Upper lobe of left lung (tissue), 6 donors: ENCODE measurements around the gene HMGN4. TPM values are rescaled to one million over a fixed set of nuclear protein-coding genes. Genes with fewer than 3 reads are reported as not detected.
A peak's percentile ranks its signal among the peaks of the same experiment; 100 is the strongest.
"Not testable (repeated sequence)": the region's sequence is repeated elsewhere in the genome, so short reads cannot be mapped to it uniquely, and the experiment has no call there.

Source experiments
- ATAC-seq, 2 donors: fragments of 200-7000 bp; cut with Tn5 transposase; one replicate each; pipeline ENCODE4 v1.9.1; 2022; ENCODE audit warnings: mild to moderate bottlenecking in 2 of 2, moderate library complexity in 2 of 2; ENCODE audit not compliant: low FRiP score in 2 of 2
- DNase-seq, 2 donors: peaks; one replicate each; pipeline ENCODE4 v3.0.0-alpha.2; 2019 to 2020
- H3K27ac ChIP-seq, 4 donors: fragments of 200-600 bp; sonication (generic); one replicate each; pipeline ENCODE4 v1.5.1; 2016 to 2019
- H3K27me3 ChIP-seq, 4 donors: fragments of 200-600 bp; sonication (generic); one replicate each; pipeline ENCODE4 v1.5.1; 2017 to 2019
- H3K36me3 ChIP-seq, 4 donors: fragments of 200-600 bp; sonication (generic); one replicate each; pipeline ENCODE4 v1.5.1; 2016 to 2019
- H3K4me1 ChIP-seq, 4 donors: fragments of 200-600 bp; sonication (generic); one replicate each; pipeline ENCODE4 v1.5.1; 2018 to 2019
- H3K4me3 ChIP-seq, 4 donors: fragments of 200-600 bp; sonication (generic); one replicate each; pipeline ENCODE4 v1.5.1; 2017 to 2019; ENCODE audit warnings: mild to moderate bottlenecking in 2 of 4, moderate library complexity in 1 of 4
- H3K9me3 ChIP-seq, 4 donors: fragments of 200-600 bp; sonication (generic); one replicate each; pipeline ENCODE4 v1.5.1; 2018 to 2019
- EP300 ChIP-seq, 4 donors: sonication (generic); formaldehyde crosslinking; IDR thresholded peaks; one replicate each; pipeline ENCODE4 v1.5.1; 2017; ENCODE audit warnings: antibody characterized with exemption in 4 of 4, control low read depth in 2 of 4
- POLR2A ChIP-seq, 4 donors: fragments of 450-650 bp; IDR thresholded peaks; one replicate each; pipeline ENCODE4 v1.5.1; 2016 to 2017; ENCODE audit warnings: antibody characterized with exemption in 4 of 4, mild to moderate bottlenecking in 2 of 4
- POLR2AphosphoS5 ChIP-seq, 2 donors: sonication (generic); formaldehyde crosslinking; IDR thresholded peaks; one replicate each; pipeline ENCODE4 v1.5.1; 2017; ENCODE audit warnings: antibody characterized with exemption in 2 of 2
- WGBS, 2 donors: methylation state at CpG; one replicate each; pipeline ENCODE4 v1.1.5; 2017 to 2018; 5-methylcytosine and 5-hydroxymethylcytosine counted together
- total RNA-seq, 6 donors: library from RNA; depleted of rRNA in 4 of 6; stranded (reverse); fragments of >200 nt in 4 of 6; gene quantifications; one replicate each; pipeline versions ENCODE4 v1.1.0 to v1.2.1, GENCODE V29; 2016 to 2021
- TF ChIP-seq, protein P1 (sequence below), 6 experiments: fragments of 450-650 bp in 4 of 6; fragments of 200-600 bp in 2 of 6; sonication (generic) in 2 of 6; IDR thresholded peaks; one replicate each; pipeline ENCODE4 v1.5.1; 2016 to 2019; ENCODE audit warnings: antibody characterized with exemption in 6 of 6
- donor health status: DM: no; HTN: no; CAD: no; lungs with moderate emphysema.
- donor health status: DM: no; HTN: yes; CAD: no; lungs with severe emphysema.

HMGN4 gene
- total RNA-seq, 6 donors from 2014 or later: 35.6 to 76.7 (median 45.5) TPM

DNA sequence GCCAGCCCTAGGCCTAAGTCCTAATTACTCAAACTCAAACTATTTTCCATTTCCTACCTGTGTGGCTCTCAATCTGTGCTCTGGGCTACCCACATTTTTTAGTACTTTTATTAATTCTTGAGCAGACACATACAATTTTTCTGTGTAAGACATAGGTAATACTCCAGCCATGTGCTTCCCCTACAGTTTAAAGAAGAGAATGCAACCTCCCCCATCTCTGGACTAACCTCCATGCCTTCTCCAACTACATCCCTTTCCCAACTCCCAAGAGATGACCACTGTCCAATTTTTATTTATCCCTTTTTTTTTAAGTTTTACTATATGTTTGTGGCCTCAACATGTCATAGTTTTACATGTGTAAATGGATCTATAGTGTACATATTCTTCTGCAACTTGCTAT is 5.8 kb downstream of the HMGN4 start:
- TF ChIP-seq, protein P1, sequence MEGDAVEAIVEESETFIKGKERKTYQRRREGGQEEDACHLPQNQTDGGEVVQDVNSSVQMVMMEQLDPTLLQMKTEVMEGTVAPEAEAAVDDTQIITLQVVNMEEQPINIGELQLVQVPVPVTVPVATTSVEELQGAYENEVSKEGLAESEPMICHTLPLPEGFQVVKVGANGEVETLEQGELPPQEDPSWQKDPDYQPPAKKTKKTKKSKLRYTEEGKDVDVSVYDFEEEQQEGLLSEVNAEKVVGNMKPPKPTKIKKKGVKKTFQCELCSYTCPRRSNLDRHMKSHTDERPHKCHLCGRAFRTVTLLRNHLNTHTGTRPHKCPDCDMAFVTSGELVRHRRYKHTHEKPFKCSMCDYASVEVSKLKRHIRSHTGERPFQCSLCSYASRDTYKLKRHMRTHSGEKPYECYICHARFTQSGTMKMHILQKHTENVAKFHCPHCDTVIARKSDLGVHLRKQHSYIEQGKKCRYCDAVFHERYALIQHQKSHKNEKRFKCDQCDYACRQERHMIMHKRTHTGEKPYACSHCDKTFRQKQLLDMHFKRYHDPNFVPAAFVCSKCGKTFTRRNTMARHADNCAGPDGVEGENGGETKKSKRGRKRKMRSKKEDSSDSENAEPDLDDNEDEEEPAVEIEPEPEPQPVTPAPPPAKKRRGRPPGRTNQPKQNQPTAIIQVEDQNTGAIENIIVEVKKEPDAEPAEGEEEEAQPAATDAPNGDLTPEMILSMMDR (IDR thresholded peaks at IDR 0.05): peak in 2 of 6 experiments; percentile 25 to 28
- no peak for TF ChIP-seq EP300 (IDR thresholded peaks at IDR 0.05)
- Histone ChIP-seq H3K36me3 (peaks cover 0 to 48% (median 8%) of the 10 kb centered on the region in 4 donors), H3K27ac (no peak overlapping the region), H3K9me3 (no peaks in the 10 kb centered on the region), H3K4me1 (peaks cover 6 to 24% (median 9%) of the 10 kb centered on the region in 4 donors), H3K4me3 (no peak overlapping the region), H3K27me3 (no peaks in the 10 kb centered on the region)
- ATAC-seq: no peak
- no peak for DNase-seq

DNA sequence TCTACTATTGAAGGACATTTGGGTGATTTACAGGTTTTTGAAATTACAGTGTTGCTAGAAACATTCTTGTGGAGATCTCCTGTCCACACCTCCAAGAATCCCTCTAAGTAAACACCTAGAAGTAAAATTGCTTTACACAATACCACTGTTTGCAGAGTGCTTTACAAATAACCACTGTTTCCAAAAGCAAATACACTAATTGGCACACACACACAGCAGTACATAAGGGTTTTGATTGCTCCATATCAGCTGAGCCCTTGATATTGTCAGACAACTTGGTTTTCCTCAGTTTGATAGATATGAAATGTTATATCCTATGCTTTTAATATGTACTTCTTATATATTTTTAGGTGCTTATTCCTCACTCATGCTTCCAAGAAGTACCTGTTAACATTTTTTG is 6.3 kb downstream of the HMGN4 start:
- peaks cover 5 to 19% (median 8%) of the 10 kb centered on the region in 4 donors for H3K4me1 ChIP-seq
- H3K4me3 ChIP-seq: no peak overlapping the region
- no peaks in the 10 kb centered on the region for H3K9me3 ChIP-seq
- no peaks in the 10 kb centered on the region for H3K27me3 ChIP-seq
- TF ChIP-seq, protein P1 (IDR thresholded peaks at IDR 0.05): no peak
- TF ChIP-seq POLR2A (IDR thresholded peaks at IDR 0.05): no peak
- TF ChIP-seq EP300 (IDR thresholded peaks at IDR 0.05): no peak
- no peak for TF ChIP-seq POLR2AphosphoS5 (IDR thresholded peaks at IDR 0.05)
- DNase-seq (no peak), ATAC-seq (peak in 1 of 2 donors; percentile 55)
- no peak overlapping the region for H3K27ac ChIP-seq
- peaks cover 0 to 48% (median 8%) of the 10 kb centered on the region in 4 donors for H3K36me3 ChIP-seq

DNA sequence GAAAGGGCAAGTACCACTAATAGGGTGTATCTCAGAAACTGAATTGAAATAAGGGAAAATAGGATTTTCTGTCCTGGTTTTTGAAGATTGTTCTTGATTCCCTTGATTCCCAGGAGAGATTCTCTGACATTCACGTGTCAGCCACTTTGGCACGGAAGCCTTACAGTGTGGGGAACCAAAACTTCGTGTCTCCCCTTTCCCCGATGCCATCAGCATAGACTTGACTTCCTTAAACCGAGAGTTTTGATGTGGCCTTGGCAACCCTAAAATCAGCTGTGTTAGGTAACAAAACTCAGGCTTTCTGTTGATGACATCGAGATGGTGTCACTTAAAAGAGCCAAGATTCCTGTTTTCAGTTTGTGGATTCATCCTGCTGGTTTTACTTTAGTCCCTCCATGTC is 7.5 kb downstream of the HMGN4 start:
- ATAC-seq: peak in 1 of 2 donors; percentile 58
- H3K4me1 ChIP-seq: peaks cover 7 to 21% (median 11%) of the 10 kb centered on the region in 4 donors
- no peak overlapping the region for H3K4me3 ChIP-seq
- no peak overlapping the region for H3K27ac ChIP-seq
- H3K27me3 ChIP-seq: no peaks in the 10 kb centered on the region
- peaks cover 0 to 46% (median 8%) of the 10 kb centered on the region in 4 donors for H3K36me3 ChIP-seq
- WGBS, 2 donors: 71 to 73% methylated on average over 6 of the region's 6 CpGs
- no peaks in the 10 kb centered on the region for H3K9me3 ChIP-seq
- no peak for TF ChIP-seq POLR2AphosphoS5 (IDR thresholded peaks at IDR 0.05)
- no peak for TF ChIP-seq EP300 (IDR thresholded peaks at IDR 0.05)
- TF ChIP-seq, protein P1 (IDR thresholded peaks at IDR 0.05): no peak
- TF ChIP-seq POLR2A (IDR thresholded peaks at IDR 0.05): no peak
- no peak for DNase-seq

DNA sequence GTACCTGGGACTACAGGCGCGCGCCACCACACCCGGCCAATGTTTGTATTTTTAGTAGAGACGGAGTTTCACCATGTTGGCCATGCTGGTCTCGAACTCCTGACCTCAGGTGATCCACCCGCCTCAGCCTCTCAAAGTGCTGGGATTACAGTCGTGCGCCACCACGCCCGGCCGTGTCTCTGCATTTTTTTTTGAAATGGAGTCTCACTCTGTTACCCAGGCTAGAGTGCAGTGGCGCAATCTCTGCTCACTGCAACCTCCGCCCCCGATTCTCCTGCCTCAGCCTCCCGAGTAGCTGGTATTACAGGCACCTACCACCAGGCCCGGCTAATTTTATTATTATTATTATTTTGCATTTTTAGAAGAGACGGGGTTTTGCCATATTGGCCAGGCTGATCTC is 9.2 kb downstream of the HMGN4 start:
- H3K36me3 ChIP-seq: peaks cover 0 to 33% (median 7%) of the 10 kb centered on the region in 4 donors
- peaks cover 7 to 13% (median 9%) of the 10 kb centered on the region in 4 donors for H3K4me1 ChIP-seq
- WGBS, 2 donors: 93 to 95% methylated on average over 18 of the region's 18 CpGs
- ATAC-seq, H3K9me3 ChIP-seq, H3K27me3 ChIP-seq, H3K4me3 ChIP-seq, DNase-seq, H3K27ac ChIP-seq: not testable (repeated sequence)

DNA sequence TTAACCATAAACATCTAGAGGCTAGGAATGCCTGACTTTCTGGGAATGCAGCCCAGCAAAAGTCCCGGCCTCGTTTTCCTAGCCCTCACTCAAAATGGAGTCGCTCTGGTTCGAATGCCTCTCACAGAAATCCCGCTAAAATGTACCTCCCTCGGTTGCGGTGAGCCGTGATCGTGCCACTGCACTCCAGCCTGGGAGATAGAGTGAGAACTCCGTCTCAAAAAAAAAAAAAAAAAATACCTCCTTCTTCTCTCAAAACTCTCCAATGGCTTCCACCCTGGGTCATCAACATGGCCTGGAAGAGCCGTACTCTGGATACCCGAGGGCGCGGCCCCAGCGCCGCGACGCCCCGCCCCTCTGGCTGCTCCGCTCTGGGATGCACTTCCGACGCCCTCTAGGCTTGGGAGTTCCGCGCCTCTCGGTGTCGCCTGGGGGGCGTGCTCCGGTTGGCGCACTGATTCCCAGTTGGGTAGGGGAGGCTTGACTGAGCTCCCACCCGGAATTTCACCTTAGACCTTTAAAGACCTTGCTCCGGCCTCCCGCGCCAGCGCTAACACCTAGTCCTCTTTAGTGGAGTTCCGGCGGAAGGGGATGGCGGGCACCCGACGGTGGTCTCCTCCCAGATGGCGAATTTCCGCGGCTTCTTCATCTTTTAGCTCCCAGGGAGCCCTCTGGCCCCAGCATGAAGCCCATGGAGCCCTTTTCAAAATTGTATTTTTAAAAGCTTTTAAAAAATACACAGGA is 12.3 kb downstream of the HMGN4 start:
- Histone ChIP-seq H3K4me3 (peak overlapping the region; percentile 49 to 62 (median 57)), H3K36me3 (peaks cover 0 to 11% (median 3%) of the 10 kb centered on the region in 4 donors), H3K4me1 (peaks cover 15 to 24% (median 22%) of the 10 kb centered on the region in 4 donors), H3K9me3 (no peaks in the 10 kb centered on the region), H3K27me3 (no peaks in the 10 kb centered on the region), H3K27ac (peak overlapping the region in 2 of 4 donors; percentile 23 to 62)
- TF ChIP-seq POLR2AphosphoS5 (IDR thresholded peaks at IDR 0.05): peak in 1 of 2 donors; percentile 19
- TF ChIP-seq POLR2A (IDR thresholded peaks at IDR 0.05): no peak
- TF ChIP-seq, protein P1 (IDR thresholded peaks at IDR 0.05): no peak
- peak; percentile 78 to 93 for DNase-seq
- peak; percentile 75 to 78 for ATAC-seq
- 6 to 12% methylated on average over 34 to 39 of the region's 42 CpGs for WGBS, 2 donors
